Kidney (tissue), 14 donors: ENCODE results near the gene RHEB. TPM values are rescaled to one million over a fixed set of nuclear protein-coding genes. Genes with fewer than 3 reads are reported as not detected.

Source experiments
- DNase-seq, 5 donors: peaks; one replicate each; pipeline ENCODE4 v3.0.0-alpha.2; 2013 to 2020
- FAIRE-seq: peaks from 2 replicates; lab custom pipeline; 2012; peaks lifted over from hg19 to GRCh38; lab: Jason Lieb, UNC
- H3K27ac ChIP-seq, 2 donors: one replicate each; pipeline ENCODE4 v1.7.0; 2013; ENCODE audit warnings: low read depth in 2 of 2, low read length in 2 of 2, inconsistent platforms in 1 of 2
- H3K27me3 ChIP-seq: one replicate; pipeline ENCODE4 v1.7.1; 2013; ENCODE audit warnings: low read length, inconsistent platforms; ENCODE audit not compliant: control insufficient read depth, insufficient read depth
- H3K36me3 ChIP-seq, 3 donors: one replicate each; pipeline versions ENCODE4 v1.7.0 to v1.7.1; 2013; ENCODE audit warnings: low read length in 3 of 3, control low read depth in 1 of 3, inconsistent platforms in 1 of 3; ENCODE audit not compliant: insufficient read depth in 3 of 3, control insufficient read depth in 2 of 3
- H3K4me1 ChIP-seq, 3 donors: one replicate each; pipeline versions ENCODE4 v1.7.0 to v1.7.1; 2013; ENCODE audit warnings: low read length in 3 of 3, inconsistent platforms in 1 of 3, low read depth in 1 of 3; ENCODE audit not compliant: control insufficient read depth in 2 of 3, insufficient read depth in 2 of 3
- H3K4me3 ChIP-seq, 3 donors: one replicate each; pipeline versions ENCODE4 v1.7.0 to v1.8.1; 2013; ENCODE audit warnings: low read length in 3 of 3, control low read depth in 1 of 3, inconsistent platforms in 1 of 3
- H3K9ac ChIP-seq, 3 donors: one replicate each; pipeline versions ENCODE4 v1.7.0 to v1.7.1; 2013; ENCODE audit warnings: low read length in 3 of 3, control low read depth in 1 of 3, inconsistent platforms in 1 of 3
- H3K9me3 ChIP-seq, 3 donors: one replicate each; pipeline versions ENCODE4 v1.7.0 to v1.7.1; 2013; ENCODE audit warnings: low read length in 3 of 3, control low read depth in 1 of 3, inconsistent platforms in 1 of 3; ENCODE audit not compliant: control insufficient read depth in 2 of 3, insufficient read depth in 1 of 3
- intact Hi-C: fragments of 100-400 bp; cut with DNase I; formaldehyde crosslinking; loops from one replicate; pipeline ENCODE4 v1.11.1; 2022
- polyA plus RNA-seq: library from polyadenylated mRNA; stranded (reverse); fragments of 350-450 nt; fragmentation: Illumina TruSeq; extraction: RNeasy Lipid Tissue Mini Kit (QIAGEN cat#74804); gene quantifications from one replicate; pipeline ENCODE4 v1.2.3, GENCODE V29; 2014; ENCODE audit warnings: low read depth, low replicate concordance; ENCODE audit not compliant: insufficient read depth
- total RNA-seq: library from RNA; stranded (reverse); fragmentation: NEBNext Ultra II Directional; extraction: Animal tissue kit (Norgen Biotek cat#: 25700); gene quantifications from one replicate; pipeline ENCODE4 v1.2.1, GENCODE V29; 2021
- TF ChIP-seq, protein P1 (sequence below): IDR thresholded peaks from 3 replicates; pipeline ENCODE4 v1.5.1; 2012; ENCODE audit warnings: mild to moderate bottlenecking, moderate library complexity, borderline replicate concordance; ENCODE audit not compliant: insufficient read depth; ENCODE audit errors: extremely low read depth
- donor health status: control.
- donor health status: control.
- donor health status: control.
- donor health status: control.
- donor health status: control.
- donor health status: DM: yes; HTN: yes; CAD: no.
- donor health status: Normal renal cell carcinoma (clear cell type).

Gene RHEB
- total and polyA plus RNA-seq, 2 donors from 2014 or later = 92.7 to 123 TPM

DNA sequence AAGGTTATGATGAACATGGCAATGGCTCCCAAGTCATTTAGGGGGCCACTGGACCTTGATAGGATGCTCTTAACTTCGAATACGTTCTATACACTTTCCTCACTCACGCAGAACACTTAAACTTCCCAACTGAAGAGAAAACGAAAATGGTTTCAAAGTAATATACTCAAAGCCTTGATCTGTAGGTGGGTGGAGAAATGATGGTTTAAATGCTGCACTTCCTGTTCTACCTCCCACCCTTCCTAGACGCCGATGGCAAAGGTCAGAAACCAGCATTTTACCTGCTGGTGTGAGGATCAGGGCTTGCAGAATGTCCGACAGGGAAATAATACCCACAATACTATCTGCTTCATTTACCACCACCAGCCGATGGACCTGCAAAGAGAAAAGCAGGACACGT is 40.5 kb upstream of the RHEB start:
- Histone ChIP-seq H3K36me3 (peaks cover 0 to 47% (median 22%) of the 10 kb centered on the region in 3 donors), H3K9me3 (no peaks in the 10 kb centered on the region), H3K9ac (no peak overlapping the region), H3K27ac (no peak overlapping the region), H3K4me3 (no peak overlapping the region), H3K27me3 (no peaks in the 10 kb centered on the region), H3K4me1 (no peaks in the 10 kb centered on the region)
- no peak for FAIRE-seq
- intact Hi-C loops = no loop called here
- TF ChIP-seq, protein P1, sequence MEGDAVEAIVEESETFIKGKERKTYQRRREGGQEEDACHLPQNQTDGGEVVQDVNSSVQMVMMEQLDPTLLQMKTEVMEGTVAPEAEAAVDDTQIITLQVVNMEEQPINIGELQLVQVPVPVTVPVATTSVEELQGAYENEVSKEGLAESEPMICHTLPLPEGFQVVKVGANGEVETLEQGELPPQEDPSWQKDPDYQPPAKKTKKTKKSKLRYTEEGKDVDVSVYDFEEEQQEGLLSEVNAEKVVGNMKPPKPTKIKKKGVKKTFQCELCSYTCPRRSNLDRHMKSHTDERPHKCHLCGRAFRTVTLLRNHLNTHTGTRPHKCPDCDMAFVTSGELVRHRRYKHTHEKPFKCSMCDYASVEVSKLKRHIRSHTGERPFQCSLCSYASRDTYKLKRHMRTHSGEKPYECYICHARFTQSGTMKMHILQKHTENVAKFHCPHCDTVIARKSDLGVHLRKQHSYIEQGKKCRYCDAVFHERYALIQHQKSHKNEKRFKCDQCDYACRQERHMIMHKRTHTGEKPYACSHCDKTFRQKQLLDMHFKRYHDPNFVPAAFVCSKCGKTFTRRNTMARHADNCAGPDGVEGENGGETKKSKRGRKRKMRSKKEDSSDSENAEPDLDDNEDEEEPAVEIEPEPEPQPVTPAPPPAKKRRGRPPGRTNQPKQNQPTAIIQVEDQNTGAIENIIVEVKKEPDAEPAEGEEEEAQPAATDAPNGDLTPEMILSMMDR = no peak
- DNase-seq = no peak

GRCh38 chr7:151559557-151560183 is 40.0 kb upstream of the RHEB start:
- Histone ChIP-seq H3K4me3 (no peak overlapping the region), H3K27me3 (no peaks in the 10 kb centered on the region), H3K36me3 (peaks cover 0 to 43% (median 24%) of the 10 kb centered on the region in 3 donors), H3K4me1 (no peaks in the 10 kb centered on the region), H3K9me3 (no peaks in the 10 kb centered on the region), H3K27ac (no peak overlapping the region), H3K9ac (no peak overlapping the region)
- intact Hi-C loops = no loop called here
- FAIRE-seq (no peak), DNase-seq (no peak)
- TF ChIP-seq, protein P1 = no peak

DNA sequence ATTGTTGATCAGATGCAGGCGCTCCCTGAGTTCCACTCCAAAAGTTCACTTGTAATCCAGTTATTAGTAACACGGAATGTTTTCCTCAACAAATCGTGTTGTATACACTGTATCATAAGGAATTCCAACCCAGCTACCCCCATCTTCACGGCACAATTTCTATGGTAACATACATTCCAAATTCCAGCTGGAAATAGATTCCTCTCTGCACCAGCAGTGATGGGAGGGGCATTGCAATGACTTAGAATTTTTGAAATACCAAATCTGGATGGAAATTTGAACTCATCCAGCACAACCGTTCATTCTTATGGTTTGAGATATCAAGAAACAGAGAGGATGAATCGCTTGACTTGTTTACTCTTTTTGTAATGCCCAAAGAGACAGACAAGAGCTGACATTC is 38.9 kb upstream of the RHEB start:
- FAIRE-seq = no peak
- DNase-seq = no peak
- Histone ChIP-seq H3K27ac (no peak overlapping the region), H3K4me3 (no peak overlapping the region), H3K4me1 (no peaks in the 10 kb centered on the region), H3K9ac (no peak overlapping the region), H3K9me3 (no peaks in the 10 kb centered on the region), H3K36me3 (peaks cover 0 to 32% (median 22%) of the 10 kb centered on the region in 3 donors), H3K27me3 (no peaks in the 10 kb centered on the region)
- intact Hi-C loops = no loop called here
- TF ChIP-seq, protein P1 = no peak
